HEK293 (cell line): Measurements from ENCODE around the gene CCIN.

ENCODE experiments used
- CTCF ChIA-PET: fragments of 350-600 bp; formaldehyde crosslinking; extraction: SDS; loops from one replicate; lab custom pipeline; 2021; ENCODE audit warnings: antibody characterized with exemption; lab: Yijun Ruan, JAX
- POLR2A ChIA-PET: fragments of 300-600 bp; formaldehyde crosslinking; extraction: SDS; loops from one replicate; lab custom pipeline; 2020; ENCODE audit warnings: antibody characterized with exemption, inconsistent platforms; lab: Yijun Ruan, JAX
- H3K27ac ChIP-seq: fragments of 200-500 bp; sonication (Bioruptor generic); 2 replicates; pipeline ENCODE4 v1.5.1; 2014; ENCODE audit warnings: low read depth, low read length, control low read depth, inconsistent platforms; ENCODE audit errors: extremely low read depth
- H3K36me3 ChIP-seq, 2 experiments: fragments of 200-500 bp in 1 of 2; sonication (Bioruptor generic) in 1 of 2; 1 replicate in 1 of 2; 2 replicates in 1 of 2; pipeline ENCODE4 v1.5.1; 2014 to 2017; ENCODE audit warnings: inconsistent platforms in 2 of 2, low read length in 2 of 2; ENCODE audit not compliant: control insufficient read depth in 2 of 2, insufficient read depth in 1 of 2
- H3K4me1 ChIP-seq: fragments of 200-500 bp; sonication (Bioruptor generic); 2 replicates; pipeline ENCODE4 v1.5.1; 2014; ENCODE audit warnings: mild to moderate bottlenecking, low read length, inconsistent platforms; ENCODE audit not compliant: control insufficient read depth, insufficient read depth
- H3K4me3 ChIP-seq: 2 replicates; pipeline ENCODE4 v1.5.1; 2011; ENCODE audit warnings: low read depth, mild to moderate bottlenecking, control low read depth, low read length, moderate library complexity
- H3K9me3 ChIP-seq: fragments of 200-500 bp; sonication (Bioruptor generic); 2 replicates; pipeline ENCODE4 v1.5.1; 2014; ENCODE audit warnings: low read depth, low read length, inconsistent platforms; ENCODE audit not compliant: control insufficient read depth, insufficient read depth
- GLIS1 ChIP-seq: fragments of 450-650 bp; formaldehyde crosslinking; IDR thresholded peaks from 2 replicates; pipeline ENCODE4 v1.5.1; 2016; ENCODE audit warnings: missing biosample characterization, missing genetic modification characterization
- KLF9 ChIP-seq: fragments of 450-650 bp; formaldehyde crosslinking; IDR thresholded peaks from 2 replicates; pipeline ENCODE4 v1.5.1; 2016; ENCODE audit warnings: missing biosample characterization, missing genetic modification characterization, low read depth
- SALL2 ChIP-seq: fragments of 450-650 bp; formaldehyde crosslinking; IDR thresholded peaks from 2 replicates; pipeline ENCODE4 v1.5.0; 2017; ENCODE audit warnings: missing biosample characterization, mild to moderate bottlenecking, missing genetic modification characterization, borderline replicate concordance
- ZBTB11 ChIP-seq: fragments of 450-650 bp; formaldehyde crosslinking; conservative IDR thresholded peaks from 2 replicates; pipeline ENCODE4 v1.5.1; 2016; ENCODE audit warnings: low read depth, missing biosample characterization, missing genetic modification characterization
- ZBTB17 ChIP-seq: fragments of 450-650 bp; formaldehyde crosslinking; IDR thresholded peaks from 2 replicates; pipeline ENCODE4 v1.5.1; 2016; ENCODE audit warnings: missing biosample characterization, missing genetic modification characterization
- ZBTB44 ChIP-seq: fragments of 450-650 bp; IDR thresholded peaks from 2 replicates; pipeline ENCODE4 v1.5.1; 2018; ENCODE audit warnings: missing biosample characterization, mild to moderate bottlenecking, missing genetic modification characterization
- ZEB2 ChIP-seq: fragments of 450-650 bp; formaldehyde crosslinking; IDR thresholded peaks from 2 replicates; pipeline ENCODE4 v1.5.1; 2016; ENCODE audit warnings: missing biosample characterization, missing genetic modification characterization
- ZFP3 ChIP-seq: fragments of 450-650 bp; formaldehyde crosslinking; IDR thresholded peaks from 2 replicates; pipeline ENCODE4 v1.5.1; 2016; ENCODE audit warnings: low read depth, missing biosample characterization, missing genetic modification characterization
- ZNF335 ChIP-seq: fragments of 450-650 bp; formaldehyde crosslinking; conservative IDR thresholded peaks from 2 replicates; pipeline ENCODE4 v1.5.1; 2016; ENCODE audit warnings: missing biosample characterization, missing genetic modification characterization
- ZNF350 ChIP-seq: fragments of 450-650 bp; formaldehyde crosslinking; IDR thresholded peaks from 2 replicates; pipeline ENCODE4 v1.5.0; 2017; ENCODE audit warnings: missing biosample characterization, mild to moderate bottlenecking, missing genetic modification characterization
- ZNF521 ChIP-seq: fragments of 450-650 bp; formaldehyde crosslinking; IDR thresholded peaks from 2 replicates; pipeline ENCODE4 v1.5.1; 2017; ENCODE audit warnings: missing biosample characterization, mild to moderate bottlenecking, missing genetic modification characterization
- ZNF530 ChIP-seq: fragments of 450-650 bp; formaldehyde crosslinking; IDR thresholded peaks from 2 replicates; pipeline ENCODE4 v1.5.1; 2016; ENCODE audit warnings: low read depth, missing biosample characterization, missing genetic modification characterization
- ZNF561 ChIP-seq: fragments of 450-650 bp; IDR thresholded peaks from 2 replicates; pipeline ENCODE4 v1.5.1; 2018; ENCODE audit warnings: missing biosample characterization, missing genetic modification characterization, borderline replicate concordance
- ZNF626 ChIP-seq: fragments of 450-650 bp; sonication (Bioruptor Pico); formaldehyde crosslinking; IDR thresholded peaks from 2 replicates; pipeline ENCODE4 v1.5.1; 2018; ENCODE audit warnings: missing biosample characterization, missing genetic modification characterization, inconsistent platforms
- ZNF639 ChIP-seq: fragments of 450-650 bp; formaldehyde crosslinking; IDR thresholded peaks from 2 replicates; pipeline ENCODE4 v1.5.1; 2016; ENCODE audit warnings: missing biosample characterization, missing genetic modification characterization
- ZNF658 ChIP-seq: fragments of 450-650 bp; formaldehyde crosslinking; IDR thresholded peaks from 2 replicates; pipeline ENCODE4; 2016; ENCODE audit warnings: missing biosample characterization, missing genetic modification characterization
- ZNF692 ChIP-seq: fragments of 450-650 bp; formaldehyde crosslinking; IDR thresholded peaks from 2 replicates; pipeline ENCODE4 v1.5.1; 2016; ENCODE audit warnings: missing biosample characterization, missing genetic modification characterization
- ZNF785 ChIP-seq: fragments of 450-650 bp; formaldehyde crosslinking; IDR thresholded peaks from 2 replicates; pipeline ENCODE4 v1.5.1; 2016; ENCODE audit warnings: missing biosample characterization, missing genetic modification characterization
- ZNF792 ChIP-seq: fragments of 450-650 bp; formaldehyde crosslinking; IDR thresholded peaks from 2 replicates; pipeline ENCODE4 v1.5.1; 2016; ENCODE audit warnings: missing biosample characterization, missing genetic modification characterization
- ZNF837 ChIP-seq: fragments of 450-650 bp; formaldehyde crosslinking; IDR thresholded peaks from 2 replicates; pipeline ENCODE4 v1.5.1; 2016; ENCODE audit warnings: missing biosample characterization, missing genetic modification characterization

CCIN gene

GRCh38 chr9:36148311-36149051 lies 20.7 kb upstream of the CCIN start (continued):
- TF ChIP-seq ZNF521 (tag by site-specific recombination) (no peak), ZEB2 (tag by site-specific recombination) (0 out of 2 replicates have a peak, but pooled peaks have one; percentile 42)

- Histone ChIP-seq H3K4me3 (no peak overlapping the region), H3K36me3 (no peaks in the 10 kb centered on the region), H3K4me1 (peaks cover 3% of the 10 kb centered on the region; the same call in 1 of the 2 replicates), H3K27ac (no peak overlapping the region), H3K9me3 (no peaks in the 10 kb centered on the region)
- ChIA-PET CTCF (interaction anchor here (0.6 to 1.1 kb wide), 5 partner anchors 12 to 141 kb away, joined by 3 read pairs; partner anchors contain the start of genes CCIN and GLIPR2), POLR2A (interaction anchor here (1.1 to 4.2 kb wide), 7 partner anchors 9 to 47 kb away, joined by 3 to 23 read pairs (median 5); partner anchors contain the start of genes CLTA and GLIPR2)
- TF ChIP-seq GLIS1 (tag by site-specific recombination) (peak; percentile 70), ZNF561 (no peak), ZNF626 (tag by site-specific recombination) (no peak), ZFP3 (tag by site-specific recombination) (no peak), ZBTB44 (no peak), ZBTB17 (tag by site-specific recombination) (no peak)
These were observed 20.0 kb upstream of the CCIN start for GRCh38 chr9:36149197-36149596.

- Histone ChIP-seq H3K4me3 (no peak overlapping the region), H3K36me3 (no peaks in the 10 kb centered on the region), H3K9me3 (no peaks in the 10 kb centered on the region), H3K4me1 (peaks cover 3% of the 10 kb centered on the region; the same call in 1 of the 2 replicates), H3K27ac (no peak overlapping the region)
- CTCF ChIA-PET = no interaction called here
- no peak for TF ChIP-seq ZNF530
- TF ChIP-seq ZNF692 (tag by site-specific recombination) = no peak
- TF ChIP-seq ZNF837 = no peak
- TF ChIP-seq ZNF350 (tag by site-specific recombination) = no peak
- no peak for TF ChIP-seq ZNF335 (tag by site-specific recombination)
- no peak for TF ChIP-seq GLIS1 (tag by site-specific recombination)
- TF ChIP-seq ZNF658 (tag by site-specific recombination) = no peak
- no peak for TF ChIP-seq ZNF792
- no peak for TF ChIP-seq KLF9 (tag by site-specific recombination)
- no peak for TF ChIP-seq ZNF785
- TF ChIP-seq ZBTB11 (tag by site-specific recombination) = no peak
- no peak for TF ChIP-seq SALL2
- no peak for TF ChIP-seq ZNF639 (tag by site-specific recombination)
- POLR2A ChIA-PET = interaction anchor here (0.8 kb wide), 1 partner anchor 40 kb away, joined by 3 read pairs; the partner anchor contains the start of gene CLTA
These were observed 18.4 kb upstream of the CCIN start for GRCh38 chr9:36150574-36151315.
